Smooth muscle cell (in vitro differentiated cells): ENCODE measurements around the gene PDE7B. TPM values are rescaled to one million over a fixed set of nuclear protein-coding genes. Genes with fewer than 3 reads are reported as not detected.

Experiments used
- DNase-seq: peaks from one replicate; lab custom pipeline; 2025; ENCODE audit not compliant: unreplicated experiment; lab: John Stamatoyannopoulos, UW
- H2AFZ ChIP-seq: fragments of 200-600 bp; sonication (generic); 2 replicates; pipeline ENCODE4 v1.6.0; 2016; ENCODE audit warnings: antibody characterized with exemption, low read depth, mild to moderate bottlenecking
- H3F3A ChIP-seq: fragments of 200-600 bp; sonication (generic); 2 replicates; pipeline ENCODE4 v1.6.0; 2017; ENCODE audit warnings: antibody characterized with exemption, low read depth
- H3K27ac ChIP-seq: fragments of 200-600 bp; sonication (generic); 2 replicates; pipeline ENCODE4 v1.5.1; 2016; ENCODE audit warnings: low read depth, mild to moderate bottlenecking
- H3K27me3 ChIP-seq: fragments of 200-600 bp; sonication (generic); 2 replicates; pipeline ENCODE4 v1.6.1; 2016; ENCODE audit warnings: low read depth, mild to moderate bottlenecking
- H3K36me3 ChIP-seq: fragments of 200-600 bp; sonication (generic); 2 replicates; pipeline ENCODE4 v1.5.1; 2016; ENCODE audit warnings: low read depth
- H3K4me1 ChIP-seq: fragments of 200-600 bp; sonication (generic); 2 replicates; pipeline ENCODE4 v1.5.1; 2016; ENCODE audit warnings: low read depth
- H3K4me2 ChIP-seq: fragments of 200-600 bp; sonication (generic); 2 replicates; pipeline ENCODE4 v1.6.0; 2016; ENCODE audit warnings: mild to moderate bottlenecking
- H3K4me3 ChIP-seq: fragments of 200-600 bp; sonication (generic); 2 replicates; pipeline ENCODE4 v1.5.1; 2016; ENCODE audit warnings: mild to moderate bottlenecking
- H3K79me2 ChIP-seq: fragments of 200-600 bp; sonication (generic); 2 replicates; pipeline ENCODE4 v1.6.0; 2016; ENCODE audit warnings: low read depth, mild to moderate bottlenecking
- H3K9ac ChIP-seq: fragments of 200-600 bp; sonication (generic); 2 replicates; pipeline ENCODE4 v1.6.0; 2016; ENCODE audit warnings: low read depth
- H3K9me3 ChIP-seq: fragments of 200-600 bp; sonication (generic); replicated peaks from 2 replicates; pipeline ENCODE4 v1.5.1; 2016; ENCODE audit warnings: low read depth
- H4K20me1 ChIP-seq: fragments of 200-600 bp; sonication (generic); 2 replicates; pipeline ENCODE4 v1.6.0; 2016; ENCODE audit warnings: low read depth
- WGBS: methylation state at CpG from one replicate; pipeline ENCODE4 v1.1.7; 2016; ENCODE audit warnings: low lambda C conversion rate; 5-methylcytosine and 5-hydroxymethylcytosine counted together
- polyA plus RNA-seq: library from polyadenylated mRNA; unstranded; fragments of >200 nt; fragmentation: Nextera tagmentation; extraction: Ambion mirVana; gene quantifications from 2 replicates; pipeline ENCODE4 v1.2.1, GENCODE V29; 2016
- total RNA-seq: library from RNA; depleted of rRNA; stranded (reverse); fragments of >200 nt; gene quantifications from 2 replicates; pipeline ENCODE4 v1.2.3, GENCODE V29; 2014
- TF ChIP-seq, protein P1 (sequence below): fragments of 200-600 bp; sonication (generic); IDR thresholded peaks from 2 replicates; pipeline ENCODE4 v1.5.1; 2017; ENCODE audit warnings: borderline replicate concordance, mild to moderate bottlenecking, antibody characterized with exemption; ENCODE audit not compliant: insufficient read depth, poor library complexity, severe bottlenecking

PDE7B gene
- total and polyA plus RNA-seq, 2 experiments from 2014 or later: 23.5 to 36.9 TPM

DNA sequence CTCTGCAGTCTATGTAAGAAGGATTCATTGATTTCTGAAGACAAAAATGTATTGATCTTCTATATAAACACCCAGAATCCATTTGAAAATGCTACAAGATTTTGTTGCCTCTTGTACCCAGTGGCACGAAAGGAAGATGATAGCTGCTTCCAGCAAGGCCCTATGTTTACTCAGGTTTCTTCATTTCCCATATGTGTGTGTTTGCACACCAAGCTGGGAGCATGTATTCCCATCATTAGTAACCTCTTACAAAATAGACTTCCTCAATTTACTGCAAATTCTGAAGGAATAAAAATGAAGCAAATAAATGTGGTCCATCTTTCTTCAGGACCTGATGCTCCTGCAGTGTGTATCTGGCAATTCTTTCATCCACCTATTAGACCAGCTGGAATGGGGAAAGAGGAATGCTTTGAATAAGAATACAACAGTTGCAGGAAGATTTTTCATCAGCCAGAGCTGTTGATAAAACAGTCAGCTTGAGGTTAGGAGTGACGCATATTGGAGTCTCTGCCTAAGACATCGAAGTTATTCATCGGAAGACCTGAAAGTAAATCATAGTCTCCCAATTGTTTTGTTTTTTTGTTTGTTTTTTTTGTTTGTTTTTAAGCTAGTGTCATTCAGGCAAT is 132.3 kb downstream of the PDE7B start:
- H3K4me1 ChIP-seq: no peaks in the 10 kb centered on the region
- no peaks in the 10 kb centered on the region for H3K36me3 ChIP-seq
- no peak overlapping the region for H3K27ac ChIP-seq
- DNase-seq: no peak
- H3K4me2 ChIP-seq: no peak overlapping the region
- no peaks in the 10 kb centered on the region for H4K20me1 ChIP-seq
- no peaks in the 10 kb centered on the region for H3F3A ChIP-seq
- H3K4me3 ChIP-seq: no peak overlapping the region
- no peaks in the 10 kb centered on the region for H3K79me2 ChIP-seq
- 83% methylated on average over 4 of the region's 4 CpGs for WGBS
- no peak overlapping the region for H2AFZ ChIP-seq
- H3K9ac ChIP-seq: no peak overlapping the region
- no peaks in the 10 kb centered on the region for H3K9me3 ChIP-seq
- TF ChIP-seq, protein P1, sequence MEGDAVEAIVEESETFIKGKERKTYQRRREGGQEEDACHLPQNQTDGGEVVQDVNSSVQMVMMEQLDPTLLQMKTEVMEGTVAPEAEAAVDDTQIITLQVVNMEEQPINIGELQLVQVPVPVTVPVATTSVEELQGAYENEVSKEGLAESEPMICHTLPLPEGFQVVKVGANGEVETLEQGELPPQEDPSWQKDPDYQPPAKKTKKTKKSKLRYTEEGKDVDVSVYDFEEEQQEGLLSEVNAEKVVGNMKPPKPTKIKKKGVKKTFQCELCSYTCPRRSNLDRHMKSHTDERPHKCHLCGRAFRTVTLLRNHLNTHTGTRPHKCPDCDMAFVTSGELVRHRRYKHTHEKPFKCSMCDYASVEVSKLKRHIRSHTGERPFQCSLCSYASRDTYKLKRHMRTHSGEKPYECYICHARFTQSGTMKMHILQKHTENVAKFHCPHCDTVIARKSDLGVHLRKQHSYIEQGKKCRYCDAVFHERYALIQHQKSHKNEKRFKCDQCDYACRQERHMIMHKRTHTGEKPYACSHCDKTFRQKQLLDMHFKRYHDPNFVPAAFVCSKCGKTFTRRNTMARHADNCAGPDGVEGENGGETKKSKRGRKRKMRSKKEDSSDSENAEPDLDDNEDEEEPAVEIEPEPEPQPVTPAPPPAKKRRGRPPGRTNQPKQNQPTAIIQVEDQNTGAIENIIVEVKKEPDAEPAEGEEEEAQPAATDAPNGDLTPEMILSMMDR: no peak
- no peaks in the 10 kb centered on the region for H3K27me3 ChIP-seq

DNA sequence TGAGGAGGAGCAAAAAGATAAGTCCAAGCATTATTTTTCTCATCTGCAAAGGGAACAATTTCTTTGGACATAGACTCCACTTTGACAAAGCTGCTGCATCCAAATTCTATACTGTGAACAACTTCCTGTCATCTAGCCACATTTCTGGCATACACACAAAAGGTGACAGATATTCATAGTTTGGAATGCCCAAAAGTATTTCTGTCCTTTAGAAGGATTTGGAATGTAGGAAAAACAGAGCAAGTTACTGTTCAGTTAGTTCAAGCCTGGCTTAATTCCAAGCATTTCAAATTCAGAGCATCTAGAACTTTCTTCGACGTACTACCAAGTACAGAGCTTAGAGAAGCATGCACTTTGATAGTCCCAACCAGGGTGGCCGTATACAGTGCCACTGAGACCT is 134.0 kb downstream of the PDE7B start:
- Histone ChIP-seq H3F3A (no peaks in the 10 kb centered on the region), H3K79me2 (peaks cover 3% of the 10 kb centered on the region), H3K4me2 (no peak overlapping the region), H3K27me3 (no peaks in the 10 kb centered on the region), H3K4me3 (no peak overlapping the region), H3K9me3 (no peaks in the 10 kb centered on the region), H3K36me3 (no peaks in the 10 kb centered on the region), H4K20me1 (no peaks in the 10 kb centered on the region), H3K9ac (no peak overlapping the region), H3K27ac (no peak overlapping the region), H2AFZ (no peak overlapping the region), H3K4me1 (no peaks in the 10 kb centered on the region)
- TF ChIP-seq, protein P1: no peak
- WGBS: 87% methylated on average over 3 of the region's 3 CpGs
- DNase-seq: no peak

DNA sequence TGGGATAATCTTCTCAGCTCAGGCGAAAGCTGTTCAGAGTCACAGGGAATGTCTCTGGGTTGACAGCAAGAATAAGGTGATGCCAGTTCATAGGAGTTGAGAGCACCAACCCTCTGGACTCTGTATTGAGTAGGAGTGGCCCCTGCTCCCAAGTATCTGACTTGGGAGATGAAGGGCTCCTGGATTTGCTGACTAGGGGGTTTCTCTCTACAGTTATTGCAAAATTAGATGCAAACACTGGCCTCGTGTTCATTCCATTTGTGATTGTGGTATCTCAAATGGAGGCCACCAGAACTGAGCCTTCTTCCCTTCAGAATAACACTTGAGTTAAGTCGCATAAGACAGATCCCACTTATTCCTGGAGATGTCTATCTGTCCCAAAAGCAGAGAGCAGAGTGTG is 135.7 kb downstream of the PDE7B start:
- TF ChIP-seq, protein P1: no peak
- Histone ChIP-seq H3F3A (no peaks in the 10 kb centered on the region), H3K4me3 (no peak overlapping the region), H3K9me3 (no peaks in the 10 kb centered on the region), H3K4me1 (no peaks in the 10 kb centered on the region), H3K27me3 (no peaks in the 10 kb centered on the region), H2AFZ (no peak overlapping the region), H3K9ac (no peak overlapping the region), H3K27ac (no peak overlapping the region), H4K20me1 (no peaks in the 10 kb centered on the region), H3K36me3 (no peaks in the 10 kb centered on the region), H3K4me2 (no peak overlapping the region), H3K79me2 (peaks cover 10% of the 10 kb centered on the region)
- no peak for DNase-seq
- WGBS: 83% methylated on average over 3 of the region's 3 CpGs

DNA sequence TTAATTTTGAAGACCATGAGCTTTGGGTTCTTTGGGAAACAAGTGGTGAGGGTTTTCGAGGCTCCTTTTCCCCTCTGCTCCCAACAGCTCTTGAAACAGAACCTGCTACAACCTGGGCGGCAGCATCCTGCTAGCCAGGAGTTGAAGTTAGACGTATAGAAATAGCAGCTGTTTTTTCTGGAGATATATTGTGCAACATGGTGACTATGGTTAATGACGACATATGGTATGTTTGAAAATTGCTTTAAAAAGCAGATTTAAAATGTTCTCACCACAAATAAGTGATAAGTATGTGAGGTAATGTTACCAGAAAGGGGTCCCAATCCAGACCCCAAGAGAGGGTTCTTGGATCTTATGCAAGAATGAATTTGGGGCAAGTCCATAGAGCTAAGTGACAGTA is 138.9 kb downstream of the PDE7B start:
- Histone ChIP-seq H3K36me3 (no peaks in the 10 kb centered on the region), H3F3A (peaks cover 15% of the 10 kb centered on the region), H2AFZ (no peak overlapping the region), H3K4me1 (no peaks in the 10 kb centered on the region), H3K9ac (no peak overlapping the region), H3K79me2 (peaks cover 15% of the 10 kb centered on the region), H3K27me3 (no peaks in the 10 kb centered on the region), H4K20me1 (no peaks in the 10 kb centered on the region), H3K9me3 (no peaks in the 10 kb centered on the region), H3K4me2 (no peak overlapping the region), H3K27ac (no peak overlapping the region), H3K4me3 (no peak overlapping the region)
- 86% methylated on average over 4 of the region's 4 CpGs for WGBS
- DNase-seq: no peak
- TF ChIP-seq, protein P1: no peak
